Osteocyte (in vitro differentiated cells): ENCODE results near the gene FGD4. TPM values are rescaled to one million over a fixed set of nuclear protein-coding genes. Genes with fewer than 3 reads are reported as not detected.

Experiments
- DNase-seq: peaks from one replicate; pipeline ENCODE4 v3.0.0; 2021; ENCODE audit warnings: mixed read lengths; ENCODE audit not compliant: unreplicated experiment; ENCODE audit errors: extremely low spot score
- H3K27ac Mint-ChIP-seq: one replicate; pipeline ENCODE4 v1.8.0; 2021; ENCODE audit warnings: mild to moderate bottlenecking, mixed read lengths; ENCODE audit not compliant: unreplicated experiment
- H3K27me3 Mint-ChIP-seq: one replicate; pipeline ENCODE4 v1.8.0; 2021; ENCODE audit warnings: mixed read lengths; ENCODE audit not compliant: unreplicated experiment
- H3K36me3 Mint-ChIP-seq: one replicate; pipeline ENCODE4 v1.8.0; 2021; ENCODE audit warnings: mixed read lengths; ENCODE audit not compliant: unreplicated experiment
- H3K4me1 Mint-ChIP-seq: one replicate; pipeline ENCODE4 v1.8.0; 2021; ENCODE audit warnings: mixed read lengths; ENCODE audit not compliant: unreplicated experiment
- H3K4me3 Mint-ChIP-seq: one replicate; pipeline ENCODE4 v1.8.0; 2021; ENCODE audit warnings: mild to moderate bottlenecking, moderate library complexity, mixed read lengths; ENCODE audit not compliant: unreplicated experiment
- H3K9me3 Mint-ChIP-seq: one replicate; pipeline ENCODE4 v1.8.0; 2021; ENCODE audit warnings: mixed read lengths; ENCODE audit not compliant: unreplicated experiment
- CTCF ChIP-seq: fragments of 200-600 bp; sonication (generic); IDR thresholded peaks from 2 replicates; pipeline ENCODE4 v1.5.0; 2021; ENCODE audit warnings: antibody characterized with exemption, mild to moderate bottlenecking, moderate library complexity
- total RNA-seq: library from RNA; stranded (reverse); gene quantifications from 2 replicates; pipeline ENCODE4 v1.2.1, GENCODE V29; 2021

The FGD4 gene
- total RNA-seq, 1 donor from 2014 or later: 8.0 TPM

GRCh38 chr12:32604565-32604964 lies 205.2 kb downstream of the FGD4 start:
- Mint-ChIP-seq H3K4me1 (peaks cover 12% of the 10 kb centered on the region), H3K9me3 (no peaks in the 10 kb centered on the region), H3K36me3 (peaks cover 5% of the 10 kb centered on the region), H3K27ac (no peak overlapping the region), H3K27me3 (no peaks in the 10 kb centered on the region), H3K4me3 (no peak overlapping the region)
- no peak for DNase-seq
- no peak for TF ChIP-seq CTCF

GRCh38 chr12:32605326-32606095 lies 206.2 kb downstream of the FGD4 start:
- DNase-seq: no peak
- Mint-ChIP-seq H3K27me3 (no peaks in the 10 kb centered on the region), H3K27ac (no peak overlapping the region), H3K9me3 (no peaks in the 10 kb centered on the region), H3K36me3 (peaks cover 8% of the 10 kb centered on the region), H3K4me3 (no peak overlapping the region), H3K4me1 (peaks cover 12% of the 10 kb centered on the region)
- no peak for TF ChIP-seq CTCF

GRCh38 chr12:32606443-32606842 lies 207.1 kb downstream of the FGD4 start:
- peaks cover 12% of the 10 kb centered on the region for H3K4me1 Mint-ChIP-seq
- DNase-seq: no peak
- H3K36me3 Mint-ChIP-seq: peaks cover 12% of the 10 kb centered on the region
- H3K4me3 Mint-ChIP-seq: no peak overlapping the region
- H3K27ac Mint-ChIP-seq: no peak overlapping the region
- H3K27me3 Mint-ChIP-seq: no peaks in the 10 kb centered on the region
- no peak for TF ChIP-seq CTCF
- no peaks in the 10 kb centered on the region for H3K9me3 Mint-ChIP-seq

- H3K36me3 Mint-ChIP-seq: peaks cover 21% of the 10 kb centered on the region
- TF ChIP-seq CTCF: no peak
- H3K4me3 Mint-ChIP-seq: no peak overlapping the region
- no peak for DNase-seq
- H3K9me3 Mint-ChIP-seq: no peaks in the 10 kb centered on the region
- H3K4me1 Mint-ChIP-seq: peaks cover 17% of the 10 kb centered on the region
- H3K27ac Mint-ChIP-seq: no peak overlapping the region
- H3K27me3 Mint-ChIP-seq: no peaks in the 10 kb centered on the region
Measured at GRCh38 chr12:32609966-32610365, 210.6 kb downstream of the FGD4 start.

- Mint-ChIP-seq H3K36me3 (peaks cover 23% of the 10 kb centered on the region), H3K27ac (no peak overlapping the region), H3K27me3 (no peaks in the 10 kb centered on the region), H3K4me1 (peaks cover 17% of the 10 kb centered on the region), H3K4me3 (no peak overlapping the region), H3K9me3 (no peaks in the 10 kb centered on the region)
- no peak for TF ChIP-seq CTCF
- DNase-seq: no peak
Measured at GRCh38 chr12:32611986-32612385, 212.6 kb downstream of the FGD4 start.
